Measurements from ENCODE around the gene PDCD2L. TPM values are rescaled to one million over a fixed set of nuclear protein-coding genes. Genes with fewer than 3 reads are reported as not detected.

Gene PDCD2L, protein sequence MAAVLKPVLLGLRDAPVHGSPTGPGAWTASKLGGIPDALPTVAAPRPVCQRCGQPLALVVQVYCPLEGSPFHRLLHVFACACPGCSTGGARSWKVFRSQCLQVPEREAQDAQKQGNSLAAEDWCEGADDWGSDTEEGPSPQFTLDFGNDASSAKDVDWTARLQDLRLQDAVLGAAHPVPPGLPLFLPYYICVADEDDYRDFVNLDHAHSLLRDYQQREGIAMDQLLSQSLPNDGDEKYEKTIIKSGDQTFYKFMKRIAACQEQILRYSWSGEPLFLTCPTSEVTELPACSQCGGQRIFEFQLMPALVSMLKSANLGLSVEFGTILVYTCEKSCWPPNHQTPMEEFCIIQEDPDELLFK
- 10.8 TPM for total RNA-seq

DNA sequence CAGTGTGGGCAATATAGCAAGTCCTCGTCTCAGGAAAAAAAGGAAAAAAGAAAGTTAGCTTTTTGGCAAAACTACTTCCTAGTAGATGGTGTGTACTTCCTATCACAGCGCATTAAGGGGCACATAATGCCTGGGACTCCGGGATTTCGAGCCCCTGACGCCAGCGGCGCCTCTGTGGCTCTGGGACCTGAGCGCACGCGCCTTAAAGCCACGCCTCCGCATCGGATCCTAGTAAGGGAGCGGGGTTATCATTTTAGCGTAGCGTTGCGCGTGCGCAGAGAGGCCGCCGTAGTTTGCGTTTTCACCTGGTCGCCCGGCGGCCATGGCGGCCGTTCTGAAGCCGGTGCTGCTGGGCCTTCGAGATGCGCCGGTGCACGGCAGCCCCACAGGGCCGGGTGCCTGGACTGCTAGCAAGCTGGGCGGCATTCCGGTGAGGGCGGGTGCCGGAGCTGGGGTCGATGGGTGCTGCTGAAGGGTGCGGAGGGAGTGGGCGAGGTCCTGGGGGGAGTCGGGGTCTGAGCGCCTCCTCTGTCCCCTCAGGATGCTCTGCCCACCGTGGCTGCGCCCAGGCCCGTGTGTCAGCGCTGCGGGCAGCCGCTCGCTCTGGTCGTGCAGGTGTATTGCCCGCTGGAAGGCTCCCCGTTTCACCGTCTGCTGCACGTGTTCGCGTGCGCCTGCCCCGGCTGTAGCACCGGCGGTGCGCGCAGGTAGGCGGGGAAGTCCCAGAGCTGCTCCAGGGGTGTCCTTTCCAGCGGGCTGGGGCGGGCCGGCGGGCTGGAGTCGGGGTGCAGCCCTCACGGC is at the start of gene PDCD2L:
Gene PDCD2L, plus strand, starts transcription at position 291 of the 801 bp plus-strand sequence. Its CDS starts 32 bp downstream, at position 323.
- no peak for TF ChIP-seq POLR2A (IDR thresholded peaks at IDR 0.05)
- TF ChIP-seq, protein P1, sequence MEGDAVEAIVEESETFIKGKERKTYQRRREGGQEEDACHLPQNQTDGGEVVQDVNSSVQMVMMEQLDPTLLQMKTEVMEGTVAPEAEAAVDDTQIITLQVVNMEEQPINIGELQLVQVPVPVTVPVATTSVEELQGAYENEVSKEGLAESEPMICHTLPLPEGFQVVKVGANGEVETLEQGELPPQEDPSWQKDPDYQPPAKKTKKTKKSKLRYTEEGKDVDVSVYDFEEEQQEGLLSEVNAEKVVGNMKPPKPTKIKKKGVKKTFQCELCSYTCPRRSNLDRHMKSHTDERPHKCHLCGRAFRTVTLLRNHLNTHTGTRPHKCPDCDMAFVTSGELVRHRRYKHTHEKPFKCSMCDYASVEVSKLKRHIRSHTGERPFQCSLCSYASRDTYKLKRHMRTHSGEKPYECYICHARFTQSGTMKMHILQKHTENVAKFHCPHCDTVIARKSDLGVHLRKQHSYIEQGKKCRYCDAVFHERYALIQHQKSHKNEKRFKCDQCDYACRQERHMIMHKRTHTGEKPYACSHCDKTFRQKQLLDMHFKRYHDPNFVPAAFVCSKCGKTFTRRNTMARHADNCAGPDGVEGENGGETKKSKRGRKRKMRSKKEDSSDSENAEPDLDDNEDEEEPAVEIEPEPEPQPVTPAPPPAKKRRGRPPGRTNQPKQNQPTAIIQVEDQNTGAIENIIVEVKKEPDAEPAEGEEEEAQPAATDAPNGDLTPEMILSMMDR (IDR thresholded peaks at IDR 0.05), result no peak
- peak; percentile 81 to 89 for TF ChIP-seq POLR2AphosphoS5 (IDR thresholded peaks at IDR 0.05; ENCODE audit: insufficient read depth in 1 of 2, low read depth in 1 of 2)
- H3K27me3 ChIP-seq, result no peaks in the 10 kb centered on the region
- H3K4me1 ChIP-seq, result peaks cover 9% of the 10 kb centered on the region
- H3K9me3 ChIP-seq, result no peaks in the 10 kb centered on the region
- intact Hi-C loops (cut with DNase I), result no loop called here
- peak within 1 kb of the TSS; percentile 63 to 86 for H3K4me3 ChIP-seq
- peak in 1 of 2 donors; percentile 85 for DNase-seq (ENCODE audit: extremely low spot score in 2 of 2)
- peak within 1 kb of the TSS; percentile 42 for H3K27ac ChIP-seq
- H3K36me3 ChIP-seq, result peaks cover 0 to 15% of the 10 kb centered on the region in 2 donors

DNA sequence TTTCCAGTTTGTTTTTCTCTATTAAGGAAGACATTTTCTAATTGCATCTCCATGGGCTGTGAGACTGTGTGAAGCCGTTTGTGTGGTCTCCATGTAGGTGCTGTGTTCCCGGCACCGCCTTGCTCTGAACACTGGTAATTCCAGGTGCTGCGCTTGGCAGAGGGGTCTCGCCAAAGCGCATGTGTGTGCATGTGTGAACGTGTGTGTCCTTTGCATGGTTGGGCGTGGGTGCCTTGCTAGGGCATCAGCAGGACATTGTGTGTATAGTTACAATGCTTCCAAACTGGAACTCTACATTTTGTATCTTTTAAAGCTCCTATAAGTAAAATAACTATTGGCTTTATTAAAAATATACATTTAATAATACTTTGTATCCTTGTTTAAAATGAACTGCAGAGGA is 49.0 kb upstream of the PDCD2L start:
- Histone ChIP-seq H3K27ac (no peak overlapping the region), H3K4me1 (peaks cover 18% of the 10 kb centered on the region), H3K36me3 (peaks cover 0 to 32% of the 10 kb centered on the region in 2 donors), H3K9me3 (no peaks in the 10 kb centered on the region), H3K4me3 (no peak overlapping the region), H3K27me3 (no peaks in the 10 kb centered on the region)
- TF ChIP-seq, protein P1 (IDR thresholded peaks at IDR 0.05), result no peak
- no peak for TF ChIP-seq POLR2A (IDR thresholded peaks at IDR 0.05)
- no peak for TF ChIP-seq POLR2AphosphoS5 (IDR thresholded peaks at IDR 0.05; ENCODE audit: insufficient read depth in 1 of 2, low read depth in 1 of 2)
- DNase-seq (ENCODE audit: extremely low spot score in 2 of 2), result no peak
- intact Hi-C loops (cut with DNase I), result no loop called here

DNA sequence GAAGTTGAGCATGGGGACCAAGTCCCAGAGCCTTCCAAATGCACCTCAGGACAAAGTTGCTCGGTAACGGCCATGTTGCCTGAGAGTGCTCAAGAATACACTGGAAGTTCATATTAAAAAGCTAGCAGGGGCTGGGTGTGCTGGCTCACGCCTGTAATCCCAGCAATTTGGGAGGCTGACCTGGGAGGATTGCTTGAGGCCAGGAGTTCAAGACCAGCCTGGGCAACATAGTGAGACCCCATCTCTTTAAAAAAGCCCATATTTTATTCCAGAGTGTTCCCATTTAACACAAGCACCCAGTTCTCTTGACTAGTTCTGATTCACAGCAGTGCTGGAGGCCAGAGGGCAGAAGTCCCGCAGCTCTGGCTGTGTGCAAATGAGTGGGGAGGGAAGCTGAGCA is 47.3 kb upstream of the PDCD2L start:
- intact Hi-C loops (cut with DNase I), result no loop called here

DNA sequence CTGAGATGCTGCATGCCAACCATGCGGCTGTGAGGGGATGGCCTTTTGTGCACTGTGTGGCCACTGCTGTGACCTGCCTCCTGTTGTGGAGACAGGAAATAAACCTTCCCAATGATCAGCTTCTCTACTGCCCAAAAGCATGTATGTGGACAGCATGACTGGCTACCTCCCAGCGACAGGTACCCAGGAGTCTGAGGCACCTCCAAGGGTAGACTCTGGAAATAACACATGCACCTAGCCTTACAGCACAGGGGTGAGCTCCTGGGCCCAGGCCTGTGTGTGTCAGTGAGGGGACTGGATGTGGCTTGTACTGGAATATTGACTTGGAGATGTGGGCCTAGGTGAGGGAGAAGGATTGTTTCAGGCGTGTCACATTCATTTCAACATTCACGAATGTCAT is 46.8 kb upstream of the PDCD2L start:
- Histone ChIP-seq H3K36me3 (peaks cover 0 to 22% of the 10 kb centered on the region in 2 donors), H3K9me3 (no peaks in the 10 kb centered on the region), H3K4me1 (peaks cover 18% of the 10 kb centered on the region), H3K27me3 (no peaks in the 10 kb centered on the region), H3K4me3 (no peak overlapping the region), H3K27ac (no peak overlapping the region)
- DNase-seq (ENCODE audit: extremely low spot score in 2 of 2), result no peak
- intact Hi-C loops (cut with DNase I), result no loop called here
- TF ChIP-seq POLR2A (IDR thresholded peaks at IDR 0.05) (no peak), POLR2AphosphoS5 (IDR thresholded peaks at IDR 0.05; ENCODE audit: insufficient read depth in 1 of 2, low read depth in 1 of 2) (no peak)
- TF ChIP-seq, protein P1 (IDR thresholded peaks at IDR 0.05), result no peak

More for the DNA sequence above, 47.3 kb upstream of the PDCD2L start:
- Histone ChIP-seq H3K9me3 (no peaks in the 10 kb centered on the region), H3K4me3 (no peak overlapping the region), H3K4me1 (peaks cover 18% of the 10 kb centered on the region), H3K27me3 (no peaks in the 10 kb centered on the region), H3K27ac (no peak overlapping the region), H3K36me3 (peaks cover 0 to 24% of the 10 kb centered on the region in 2 donors)
- TF ChIP-seq, protein P1 (IDR thresholded peaks at IDR 0.05), result no peak
- no peak for TF ChIP-seq POLR2AphosphoS5 (IDR thresholded peaks at IDR 0.05; ENCODE audit: insufficient read depth in 1 of 2, low read depth in 1 of 2)
- no peak for TF ChIP-seq POLR2A (IDR thresholded peaks at IDR 0.05)
- no peak for DNase-seq (ENCODE audit: extremely low spot score in 2 of 2)

Data from vagina (tissue), 2 donors.